ENCODE results near the gene INTS1.
"Not testable (repeated sequence)": the region's sequence is repeated elsewhere in the genome, so short reads cannot be mapped to it uniquely, and the experiment has no call there.

INTS1 gene

GRCh38 chr7:1450431-1450830 is 53.8 kb downstream of the INTS1 start:
- H3K27ac ChIP-seq: no peak overlapping the region
- no peak for DNase-seq (ENCODE audit: low read depth, low spot score)

GRCh38 chr7:1449951-1450350 is 54.2 kb downstream of the INTS1 start:
- no peak overlapping the region for H3K27ac ChIP-seq
- DNase-seq (ENCODE audit: low read depth, low spot score): no peak

GRCh38 chr7:1449501-1449900 is 54.7 kb downstream of the INTS1 start:
- no peak overlapping the region for H3K27ac ChIP-seq
- no peak for DNase-seq (ENCODE audit: low read depth, low spot score)

- no peak overlapping the region for H3K27ac ChIP-seq
- no peak for DNase-seq (ENCODE audit: low read depth, low spot score)
Measured at GRCh38 chr7:1448958-1449357, 55.2 kb downstream of the INTS1 start.

GRCh38 chr7:1447551-1448244 is 56.5 kb downstream of the INTS1 start:
- no peak for DNase-seq (ENCODE audit: low read depth, low spot score)
- H3K27ac ChIP-seq: no peak overlapping the region

GRCh38 chr7:1447112-1447511 is 57.1 kb downstream of the INTS1 start:
- no peak overlapping the region for H3K27ac ChIP-seq
- no peak for DNase-seq (ENCODE audit: low read depth, low spot score)

GRCh38 chr7:1446620-1447032 is 57.6 kb downstream of the INTS1 start:
- H3K27ac ChIP-seq: no peak overlapping the region
- DNase-seq (ENCODE audit: low read depth, low spot score): no peak

GRCh38 chr7:1446026-1446425 is 58.2 kb downstream of the INTS1 start:
- DNase-seq (ENCODE audit: low read depth, low spot score); H3K27ac ChIP-seq: not testable (repeated sequence)

GRCh38 chr7:1445341-1445740 is 58.8 kb downstream of the INTS1 start:
- no peak overlapping the region for H3K27ac ChIP-seq
- DNase-seq (ENCODE audit: low read depth, low spot score): no peak

GRCh38 chr7:1444925-1445322 is 59.3 kb downstream of the INTS1 start:
- DNase-seq (ENCODE audit: low read depth, low spot score): no peak
- H3K27ac ChIP-seq: no peak overlapping the region

GRCh38 chr7:1444214-1444924 is 59.8 kb downstream of the INTS1 start:
- no peak for DNase-seq (ENCODE audit: low read depth, low spot score)
- H3K27ac ChIP-seq: no peak overlapping the region

GRCh38 chr7:1443587-1444200 is 60.5 kb downstream of the INTS1 start:
- not testable (repeated sequence) for H3K27ac ChIP-seq; DNase-seq (ENCODE audit: low read depth, low spot score)

- no peak for DNase-seq (ENCODE audit: low read depth, low spot score)
- H3K27ac ChIP-seq: no peak overlapping the region
Measured at GRCh38 chr7:1442355-1443124, 61.6 kb downstream of the INTS1 start.

GRCh38 chr7:1441615-1442354 is 62.4 kb downstream of the INTS1 start:
- H3K27ac ChIP-seq: no peak overlapping the region
- no peak for DNase-seq (ENCODE audit: low read depth, low spot score)

GRCh38 chr7:1440620-1441019 is 63.6 kb downstream of the INTS1 start:
- no peak overlapping the region for H3K27ac ChIP-seq
- no peak for DNase-seq (ENCODE audit: low read depth, low spot score)

- H3K27ac ChIP-seq: no peak overlapping the region
- DNase-seq (ENCODE audit: low read depth, low spot score): no peak
Measured at GRCh38 chr7:1439373-1440363, 64.5 kb downstream of the INTS1 start.

GRCh38 chr7:1438821-1439220 is 65.4 kb downstream of the INTS1 start:
- DNase-seq (ENCODE audit: low read depth, low spot score): no peak
- H3K27ac ChIP-seq: no peak overlapping the region

GRCh38 chr7:1438208-1438607 is 66.0 kb downstream of the INTS1 start:
- no peak overlapping the region for H3K27ac ChIP-seq
- DNase-seq (ENCODE audit: low read depth, low spot score): no peak

All from epithelial cell of prostate (primary cell).